ENCODE results near the gene CD70.

The CD70 gene

GRCh38 chr19:6596621-6597020 lies 5.7 kb upstream of the CD70 start:
- FAIRE-seq (no peak), DNase-seq (ENCODE audit: insufficient read length, low spot score) (no peak)
- TF ChIP-seq PAX5 (IDR thresholded peaks at IDR 0.05; ENCODE audit: insufficient read depth, low read length, severe bottlenecking) (no peak), POU2F2 (IDR thresholded peaks at IDR 0.05; ENCODE audit: low read depth, low read length) (no peak), SPI1 (IDR thresholded peaks at IDR 0.05; ENCODE audit: low read depth, low read length) (no peak), TAF1 (IDR thresholded peaks at IDR 0.05; ENCODE audit: low read depth, low read length) (no peak), POLR2AphosphoS5 (IDR thresholded peaks at IDR 0.05; ENCODE audit: low read depth, low read length) (no peak), POLR2A (IDR thresholded peaks at IDR 0.05; ENCODE audit: low read depth, low read length) (no peak)

- no peak for TF ChIP-seq SPI1 (IDR thresholded peaks at IDR 0.05; ENCODE audit: low read depth, low read length)
- no peak for TF ChIP-seq POLR2A (IDR thresholded peaks at IDR 0.05; ENCODE audit: low read depth, low read length)
- no peak for TF ChIP-seq TAF1 (IDR thresholded peaks at IDR 0.05; ENCODE audit: low read depth, low read length)
- no peak for TF ChIP-seq PAX5 (IDR thresholded peaks at IDR 0.05; ENCODE audit: insufficient read depth, low read length, severe bottlenecking)
- no peak for TF ChIP-seq POLR2AphosphoS5 (IDR thresholded peaks at IDR 0.05; ENCODE audit: low read depth, low read length)
- FAIRE-seq: peak; percentile 31
- no peak for DNase-seq (ENCODE audit: insufficient read length, low spot score)
These were observed 2.9 kb upstream of the CD70 start for GRCh38 chr19:6593651-6594416.

- TF ChIP-seq TAF1 (IDR thresholded peaks at IDR 0.05; ENCODE audit: low read depth, low read length): peak; percentile 36
- TF ChIP-seq POLR2AphosphoS5 (IDR thresholded peaks at IDR 0.05; ENCODE audit: low read depth, low read length): no peak
- TF ChIP-seq POU2F2 (IDR thresholded peaks at IDR 0.05; ENCODE audit: low read depth, low read length): peak; percentile 63; the same call in 1 of the 2 replicates
- DNase-seq (ENCODE audit: insufficient read length, low spot score): no peak
- no peak for FAIRE-seq
These were observed 608 bp downstream of the CD70 start for GRCh38 chr19:6590258-6590826.

GRCh38 chr19:6589711-6590257 lies 1.2 kb downstream of the CD70 start:
- FAIRE-seq (no peak), DNase-seq (ENCODE audit: insufficient read length, low spot score) (no peak)

DNA sequence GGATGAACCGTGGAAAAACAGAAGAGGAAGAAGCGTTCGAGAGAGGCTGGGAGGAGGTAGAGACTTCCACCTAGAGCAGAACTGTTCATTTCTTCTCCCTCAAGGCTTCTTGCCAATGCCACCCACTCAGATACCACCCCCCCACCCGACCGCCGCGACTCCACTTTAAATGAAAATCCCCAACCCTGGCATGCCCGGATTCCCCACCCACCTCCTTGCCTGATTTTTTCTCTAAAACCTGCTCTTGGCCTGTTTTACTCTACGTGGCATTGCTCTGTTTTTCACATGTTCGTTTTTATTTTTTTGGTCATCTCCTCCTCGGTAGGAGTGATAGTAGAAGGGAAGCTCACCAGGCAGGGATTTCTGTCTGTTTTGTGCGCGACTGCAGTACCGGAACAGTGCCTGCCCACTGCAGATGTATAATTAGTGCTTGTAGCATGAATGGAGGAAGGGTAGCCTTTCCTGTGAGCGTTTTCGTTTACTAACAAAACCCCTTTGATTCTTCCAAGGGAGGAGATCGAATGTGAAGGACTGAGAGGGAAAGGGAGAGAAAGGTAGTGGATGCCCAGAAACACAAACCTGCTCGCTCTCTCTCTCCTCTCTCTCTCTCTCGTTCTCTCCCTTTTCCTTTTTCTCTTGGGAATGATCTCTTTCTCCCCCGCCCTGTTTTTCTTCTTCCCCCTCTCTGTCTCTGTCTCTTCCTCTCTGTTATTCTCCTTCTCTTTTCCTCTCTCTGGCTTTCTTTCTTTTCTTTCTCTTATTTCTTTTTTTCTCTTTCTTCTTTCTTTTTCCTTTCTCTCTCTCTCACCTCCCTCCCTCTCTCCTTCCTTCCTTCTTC lies 2.2 kb downstream of the CD70 start:
- no peak for DNase-seq (ENCODE audit: insufficient read length, low spot score)
- peak; percentile 93 for FAIRE-seq
- no peak for TF ChIP-seq PAX5 (IDR thresholded peaks at IDR 0.05; ENCODE audit: insufficient read depth, low read length, severe bottlenecking)
- TF ChIP-seq POU2F2 (IDR thresholded peaks at IDR 0.05; ENCODE audit: low read depth, low read length): peak; percentile 46; the same call in 1 of the 2 replicates
- peak; percentile 43; the same call in 1 of the 2 replicates for TF ChIP-seq POLR2A (IDR thresholded peaks at IDR 0.05; ENCODE audit: low read depth, low read length)
- TF ChIP-seq SPI1 (IDR thresholded peaks at IDR 0.05; ENCODE audit: low read depth, low read length): peak; percentile 33; the same call in 1 of the 2 replicates
- 0 out of 2 replicates have a peak, but pooled peaks have one; percentile 11 for TF ChIP-seq POLR2AphosphoS5 (IDR thresholded peaks at IDR 0.05; ENCODE audit: low read depth, low read length)
- no peak; the same call in 1 of the 2 replicates for TF ChIP-seq TAF1 (IDR thresholded peaks at IDR 0.05; ENCODE audit: low read depth, low read length)

More at GRCh38 chr19:6589711-6590257, 1.2 kb downstream of the CD70 start:
- TF ChIP-seq POU2F2 (IDR thresholded peaks at IDR 0.05; ENCODE audit: low read depth, low read length): no peak
- no peak for TF ChIP-seq SPI1 (IDR thresholded peaks at IDR 0.05; ENCODE audit: low read depth, low read length)
- TF ChIP-seq TAF1 (IDR thresholded peaks at IDR 0.05; ENCODE audit: low read depth, low read length): no peak
- TF ChIP-seq POLR2A (IDR thresholded peaks at IDR 0.05; ENCODE audit: low read depth, low read length): no peak
- TF ChIP-seq POLR2AphosphoS5 (IDR thresholded peaks at IDR 0.05; ENCODE audit: low read depth, low read length): no peak
- no peak for TF ChIP-seq PAX5 (IDR thresholded peaks at IDR 0.05; ENCODE audit: insufficient read depth, low read length, severe bottlenecking)

DNA sequence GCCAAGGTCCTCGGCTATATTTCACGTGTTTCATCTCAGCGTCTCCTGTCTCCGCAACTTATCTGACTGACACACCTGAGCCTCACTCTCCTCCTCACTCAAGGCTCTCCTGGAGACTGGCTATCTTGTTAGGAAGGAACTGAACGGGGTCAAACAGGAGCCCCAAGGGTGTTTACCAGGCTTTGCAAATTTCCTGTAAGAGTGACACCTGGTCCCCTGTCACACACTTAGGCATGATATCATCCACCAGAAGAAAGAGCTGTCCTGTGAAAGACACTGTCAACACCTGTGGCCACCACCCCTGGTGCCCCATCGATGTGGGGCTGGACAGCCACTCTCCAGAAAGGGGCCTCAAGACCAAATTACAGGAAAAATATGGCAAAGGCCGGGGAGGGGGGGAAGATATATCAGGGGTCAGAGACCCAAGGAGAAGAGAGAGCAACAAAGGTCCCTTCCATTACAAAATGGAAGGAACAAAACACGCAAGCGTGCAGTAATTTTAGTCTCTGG lies 2.9 kb downstream of the CD70 start:
- no peak for TF ChIP-seq POU2F2 (IDR thresholded peaks at IDR 0.05; ENCODE audit: low read depth, low read length)
- 0 out of 2 replicates have a peak, but pooled peaks have one; percentile 15 for TF ChIP-seq TAF1 (IDR thresholded peaks at IDR 0.05; ENCODE audit: low read depth, low read length)
- no peak; the same call in 1 of the 2 replicates for TF ChIP-seq POLR2A (IDR thresholded peaks at IDR 0.05; ENCODE audit: low read depth, low read length)
- TF ChIP-seq PAX5 (IDR thresholded peaks at IDR 0.05; ENCODE audit: insufficient read depth, low read length, severe bottlenecking): no peak
- 0 out of 2 replicates have a peak, but pooled peaks have one; percentile 8 for TF ChIP-seq SPI1 (IDR thresholded peaks at IDR 0.05; ENCODE audit: low read depth, low read length)
- TF ChIP-seq POLR2AphosphoS5 (IDR thresholded peaks at IDR 0.05; ENCODE audit: low read depth, low read length): peak; percentile 34
- FAIRE-seq (peak; percentile 76), DNase-seq (ENCODE audit: insufficient read length, low spot score) (no peak)

- DNase-seq (ENCODE audit: insufficient read length, low spot score) (no peak), FAIRE-seq (peak; percentile 97)
- no peak for TF ChIP-seq PAX5 (IDR thresholded peaks at IDR 0.05; ENCODE audit: insufficient read depth, low read length, severe bottlenecking)
- TF ChIP-seq SPI1 (IDR thresholded peaks at IDR 0.05; ENCODE audit: low read depth, low read length): no peak
- peak; percentile 21; the same call in 1 of the 2 replicates for TF ChIP-seq POU2F2 (IDR thresholded peaks at IDR 0.05; ENCODE audit: low read depth, low read length)
- TF ChIP-seq POLR2AphosphoS5 (IDR thresholded peaks at IDR 0.05; ENCODE audit: low read depth, low read length): peak; percentile 94
- TF ChIP-seq POLR2A (IDR thresholded peaks at IDR 0.05; ENCODE audit: low read depth, low read length): peak; percentile 94
- TF ChIP-seq TAF1 (IDR thresholded peaks at IDR 0.05; ENCODE audit: low read depth, low read length): peak; percentile 29; the same call in 1 of the 2 replicates
These were observed 3.7 kb downstream of the CD70 start for GRCh38 chr19:6587093-6587820.

DNA sequence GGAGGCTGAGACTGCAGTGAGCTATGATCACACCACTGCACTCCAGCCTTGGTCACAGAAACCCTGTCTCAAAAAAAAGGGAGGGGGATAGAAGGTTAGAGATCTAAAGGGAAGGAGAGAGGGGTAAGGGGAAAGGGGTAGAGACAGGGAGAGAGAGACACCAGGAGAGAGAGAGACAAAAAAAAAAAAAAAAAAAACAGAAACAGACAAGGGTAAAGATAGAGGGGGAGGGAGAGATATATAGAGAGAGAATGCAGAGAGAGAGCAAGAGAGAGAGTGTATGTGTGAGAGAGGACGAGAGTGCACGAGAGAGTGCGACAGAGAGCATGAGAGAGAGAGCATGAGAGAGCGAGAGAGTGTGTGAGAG lies 4.2 kb downstream of the CD70 start:
- DNase-seq (ENCODE audit: insufficient read length, low spot score): no peak
- no peak for FAIRE-seq
- TF ChIP-seq PAX5 (IDR thresholded peaks at IDR 0.05; ENCODE audit: insufficient read depth, low read length, severe bottlenecking) (no peak), SPI1 (IDR thresholded peaks at IDR 0.05; ENCODE audit: low read depth, low read length) (no peak), TAF1 (IDR thresholded peaks at IDR 0.05; ENCODE audit: low read depth, low read length) (no peak), POU2F2 (IDR thresholded peaks at IDR 0.05; ENCODE audit: low read depth, low read length) (no peak), POLR2AphosphoS5 (IDR thresholded peaks at IDR 0.05; ENCODE audit: low read depth, low read length) (no peak), POLR2A (IDR thresholded peaks at IDR 0.05; ENCODE audit: low read depth, low read length) (no peak)

Data from GM12891 (cell line).